NCI-H146 (cell line): ENCODE results near the gene WDR26.

Source experiments
- DNase-seq: peaks from one replicate; lab custom pipeline; 2025; lab: John Stamatoyannopoulos, UW

WDR26 gene

DNA sequence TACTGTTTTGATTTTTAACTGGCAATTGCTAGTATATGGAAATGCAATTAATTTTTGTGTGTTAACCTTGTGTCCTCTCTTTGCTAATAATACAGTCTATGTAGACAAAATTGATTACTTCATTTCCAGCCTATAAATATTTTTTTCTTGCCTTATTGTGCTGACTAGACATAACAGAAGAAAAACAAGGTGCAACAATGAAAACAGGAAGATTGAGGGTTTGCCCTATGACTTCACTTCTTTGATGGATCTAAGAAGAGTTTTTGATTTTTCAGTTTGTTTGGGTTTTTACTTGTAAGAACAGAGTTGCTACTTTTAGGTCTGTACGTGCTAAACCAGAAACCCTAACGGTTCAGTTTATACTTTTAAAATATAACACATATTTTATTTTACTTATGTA, 86.5 kb downstream of the WDR26 start:
- DNase-seq: no peak

DNA sequence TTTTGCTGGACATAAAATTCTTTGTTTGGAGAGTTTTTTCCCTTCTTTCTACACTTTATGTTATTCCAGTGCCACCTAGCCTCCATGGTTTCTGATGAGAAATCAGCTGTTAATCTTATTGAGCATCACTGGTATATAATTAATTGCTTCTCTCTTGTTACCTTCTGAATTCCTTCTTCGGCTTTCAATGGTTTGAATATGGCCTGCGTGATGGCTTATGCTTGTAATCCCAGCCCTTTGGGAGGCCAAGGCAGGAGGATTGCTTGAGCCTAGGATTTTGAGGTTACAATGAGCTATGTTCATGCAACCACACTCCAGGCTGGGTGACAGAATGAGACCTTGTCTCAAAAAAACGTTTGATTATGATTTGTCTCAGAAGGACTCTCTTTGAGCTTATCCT, 90.9 kb downstream of the WDR26 start:
- no peak for DNase-seq

DNA sequence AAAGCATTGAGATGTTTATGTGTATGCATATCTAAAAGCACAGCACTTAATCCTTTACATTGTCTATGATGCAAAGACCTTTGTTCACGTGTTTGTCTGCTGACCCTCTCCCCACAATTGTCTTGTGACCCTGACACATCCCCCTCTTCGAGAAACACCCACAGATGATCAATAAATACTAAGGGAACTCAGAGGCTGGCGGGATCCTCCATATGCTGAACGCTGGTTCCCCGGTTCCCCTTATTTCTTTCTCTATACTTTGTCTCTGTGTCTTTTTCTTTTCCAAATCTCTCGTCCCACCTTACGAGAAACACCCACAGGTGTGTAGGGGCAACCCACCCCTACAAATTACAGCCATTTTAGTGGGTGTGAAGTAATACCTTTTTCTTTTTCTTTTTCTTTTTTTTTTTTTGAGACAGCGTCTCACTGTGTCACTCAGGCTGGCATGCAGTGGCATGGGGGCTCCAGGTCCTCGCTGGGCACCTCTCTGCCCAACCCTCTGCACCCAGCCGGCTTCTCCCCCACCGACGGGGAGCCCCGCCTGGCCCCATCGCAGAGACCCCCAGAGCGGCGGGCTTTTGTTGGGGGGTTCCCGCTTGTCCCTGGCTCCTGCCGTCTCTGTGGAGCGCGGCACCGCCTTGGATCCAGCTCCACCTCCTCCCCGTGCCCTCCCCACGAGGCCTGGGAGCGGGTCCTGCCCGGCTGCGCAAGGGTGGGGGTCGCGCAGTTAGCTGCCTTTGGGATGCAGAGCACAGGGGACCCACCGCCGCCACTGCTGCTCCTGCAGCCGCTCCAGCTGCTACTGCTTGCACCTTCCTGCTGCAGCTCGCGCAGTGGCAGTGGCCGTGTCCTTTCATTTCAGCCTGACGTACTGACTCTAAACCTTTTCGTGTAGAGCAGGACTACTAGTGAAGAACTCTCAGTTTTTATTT, 93.9 kb downstream of the WDR26 start:
- peak; percentile 63 for DNase-seq

DNA sequence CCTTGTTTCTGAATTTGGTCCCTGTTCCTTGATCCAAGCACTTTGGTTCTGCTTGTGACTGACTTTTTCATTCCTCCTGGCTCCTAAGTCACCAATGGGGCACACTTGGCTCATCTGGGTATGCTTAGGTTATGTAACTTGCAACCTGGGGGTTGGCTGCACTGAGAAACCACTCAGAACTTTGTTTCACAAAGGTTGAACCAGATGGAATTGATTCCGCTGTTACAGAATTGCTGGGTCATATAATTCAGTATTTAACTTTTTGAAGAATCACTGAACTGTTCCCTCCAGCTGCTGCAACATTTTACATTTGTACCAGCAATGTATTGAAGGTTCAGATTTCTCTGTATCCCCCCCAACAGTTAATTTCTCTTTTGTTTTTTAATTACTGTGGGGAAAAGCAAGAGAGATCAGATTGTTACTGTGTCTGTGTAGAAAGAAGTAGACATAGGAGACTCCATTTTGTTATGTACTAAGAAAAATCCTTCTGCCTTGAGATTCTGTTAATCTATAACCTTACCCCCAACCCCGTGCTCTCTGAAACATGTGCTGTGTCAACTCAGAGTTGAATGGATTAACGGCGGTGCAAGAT, 95.1 kb downstream of the WDR26 start:
- no peak for DNase-seq

DNA sequence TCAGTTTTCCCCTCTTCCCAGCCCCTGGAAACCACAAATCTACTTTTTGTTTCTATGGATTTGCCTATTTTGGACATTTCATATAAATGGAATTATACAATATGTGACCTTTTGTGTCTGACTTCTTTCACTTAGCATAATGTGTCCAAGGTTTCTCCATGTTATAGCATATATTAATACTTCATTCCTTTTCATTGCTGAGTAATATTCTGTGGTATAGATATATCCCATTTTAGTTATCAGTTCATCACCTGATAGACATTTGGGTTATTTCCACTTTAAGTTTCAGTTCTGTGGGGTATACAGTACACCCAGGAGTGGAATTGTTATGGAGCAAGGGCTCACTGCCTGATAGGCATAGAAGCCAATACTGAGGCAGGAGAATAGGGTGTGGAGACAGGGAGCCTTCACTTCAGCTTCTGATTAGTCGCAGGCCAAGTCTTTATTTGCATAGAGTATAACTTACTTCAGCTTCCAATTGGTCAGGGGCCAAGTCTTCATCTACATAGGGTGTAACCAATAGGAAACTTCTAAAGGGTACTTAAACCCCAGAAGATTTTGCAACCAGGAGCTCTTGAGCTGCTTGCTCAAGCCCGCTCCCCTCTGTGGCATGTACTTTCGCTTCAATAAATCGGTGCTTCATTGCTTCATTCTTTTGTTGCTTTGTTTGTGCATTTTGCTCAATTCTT, 96.3 kb downstream of the WDR26 start:
- no peak for DNase-seq
